ENCODE results near the gene ZNF503.

ZNF503 gene

GRCh38 chr10:75350791-75351190 lies 50.8 kb downstream of the ZNF503 start:
- FAIRE-seq: no peak

Data from TTC549 (cell line).